ENCODE measurements around the gene RPTOR. TPM values are rescaled to one million over a fixed set of nuclear protein-coding genes. Genes with fewer than 3 reads are reported as not detected.

RPTOR gene
- polyA plus RNA-seq, 1 donor from 2014 or later, result 8.0 TPM

DNA sequence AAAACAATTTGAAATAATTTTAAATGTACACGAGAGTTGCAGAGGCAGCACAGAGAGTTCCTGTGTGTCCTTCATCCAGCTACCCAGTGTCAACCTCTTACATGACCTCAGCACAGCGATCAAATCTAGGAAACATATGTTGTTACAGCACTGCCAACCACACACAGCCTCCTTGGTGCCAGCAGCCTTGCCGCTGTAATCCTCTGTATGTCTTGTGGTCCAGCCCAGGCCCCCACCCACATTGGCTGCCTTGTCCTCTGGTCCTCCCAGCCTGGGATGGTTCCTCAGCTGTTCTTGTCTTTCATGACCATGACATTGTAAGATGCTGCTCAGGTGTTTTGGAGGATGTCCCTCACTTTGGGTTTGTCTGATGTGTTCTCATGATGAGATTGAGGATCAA is 178.0 kb downstream of the RPTOR start:
- Histone ChIP-seq H3K36me3 (ENCODE audit: insufficient read depth, low read length) (no peaks in the 10 kb centered on the region), H3K4me3 (ENCODE audit: low read length) (no peak overlapping the region), H4K20me1 (ENCODE audit: insufficient read depth) (no peaks in the 10 kb centered on the region), H3K9me3 (ENCODE audit: low read length) (no peaks in the 10 kb centered on the region), H3K4me2 (ENCODE audit: low read length) (no peak overlapping the region), H2AFZ (ENCODE audit: low read depth, low read length) (no peak overlapping the region), H3K79me2 (replicated peaks; ENCODE audit: insufficient read depth, low read length) (no peaks in the 10 kb centered on the region), H3K27me3 (ENCODE audit: insufficient read depth, low read depth, low read length) (no peaks in the 10 kb centered on the region), H3K9ac (ENCODE audit: low read length) (no peak overlapping the region), H3K9me2 (ENCODE audit: insufficient read depth, low read length) (no peaks in the 10 kb centered on the region), H3K27ac (ENCODE audit: low read length) (no peak overlapping the region), H3F3A (ENCODE audit: insufficient read depth, low read length, poor library complexity, severe bottlenecking) (no peaks in the 10 kb centered on the region)
- no peak for TF ChIP-seq SMC3 (conservative IDR thresholded peaks at IDR 0.05; ENCODE audit: poor library complexity)
- TF ChIP-seq MXI1 (conservative IDR thresholded peaks at IDR 0.05; ENCODE audit: poor library complexity, severe bottlenecking), result no peak
- no peak for TF ChIP-seq RAD21 (conservative IDR thresholded peaks at IDR 0.05)
- TF ChIP-seq EP300 (conservative IDR thresholded peaks at IDR 0.05; ENCODE audit: poor library complexity, severe bottlenecking), result no peak

DNA sequence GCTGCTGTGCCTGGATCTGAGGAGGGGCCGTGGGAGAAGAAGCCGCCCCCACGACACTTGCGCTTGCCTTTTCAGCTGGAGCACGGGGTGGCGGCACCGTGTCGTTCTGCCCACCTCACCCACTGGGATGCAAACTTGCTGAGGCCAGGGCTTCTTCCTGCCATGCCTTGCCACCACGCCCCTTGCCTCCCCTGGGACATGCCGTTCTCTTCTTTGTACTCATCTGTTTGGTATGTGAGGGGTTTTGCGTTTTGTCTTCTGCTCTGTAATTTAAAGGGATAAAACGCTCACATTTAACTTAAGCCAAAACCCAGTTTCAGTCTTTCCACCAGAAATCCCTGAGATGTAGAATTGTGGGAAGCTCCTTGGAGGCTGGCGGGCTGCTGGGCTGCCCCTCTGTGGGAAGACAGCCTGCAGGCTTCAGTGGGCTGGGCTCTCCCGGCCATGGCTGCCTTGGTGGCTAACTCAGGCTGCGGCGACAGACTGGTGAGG is 180.2 kb downstream of the RPTOR start:
- Histone ChIP-seq H4K20me1 (ENCODE audit: insufficient read depth) (no peaks in the 10 kb centered on the region), H3K4me2 (ENCODE audit: low read length) (no peak overlapping the region), H3K9ac (ENCODE audit: low read length) (no peak overlapping the region), H3F3A (ENCODE audit: insufficient read depth, low read length, poor library complexity, severe bottlenecking) (no peaks in the 10 kb centered on the region), H3K27ac (ENCODE audit: low read length) (no peak overlapping the region), H2AFZ (ENCODE audit: low read depth, low read length) (no peak overlapping the region), H3K36me3 (ENCODE audit: insufficient read depth, low read length) (no peaks in the 10 kb centered on the region), H3K9me2 (ENCODE audit: insufficient read depth, low read length) (no peaks in the 10 kb centered on the region), H3K79me2 (replicated peaks; ENCODE audit: insufficient read depth, low read length) (no peaks in the 10 kb centered on the region), H3K27me3 (ENCODE audit: insufficient read depth, low read depth, low read length) (no peaks in the 10 kb centered on the region), H3K4me3 (ENCODE audit: low read length) (no peak overlapping the region), H3K9me3 (ENCODE audit: low read length) (no peaks in the 10 kb centered on the region)
- no peak for TF ChIP-seq TAF1 (IDR thresholded peaks at IDR 0.05; ENCODE audit: low read depth)
- TF ChIP-seq EP300 (conservative IDR thresholded peaks at IDR 0.05; ENCODE audit: poor library complexity, severe bottlenecking), result no peak
- no peak for TF ChIP-seq REST (IDR thresholded peaks at IDR 0.05; ENCODE audit: borderline replicate concordance)
- no peak for TF ChIP-seq POLR2AphosphoS5 (IDR thresholded peaks at IDR 0.05)
- TF ChIP-seq RAD21 (conservative IDR thresholded peaks at IDR 0.05), result no peak
- TF ChIP-seq SMC3 (conservative IDR thresholded peaks at IDR 0.05; ENCODE audit: poor library complexity), result no peak
- TF ChIP-seq MXI1 (conservative IDR thresholded peaks at IDR 0.05; ENCODE audit: poor library complexity, severe bottlenecking), result no peak
- no peak for TF ChIP-seq EZH2 (IDR thresholded peaks at IDR 0.05; ENCODE audit: borderline replicate concordance, insufficient read depth, low read length, poor library complexity, severe bottlenecking)
- TF ChIP-seq, protein P1, sequence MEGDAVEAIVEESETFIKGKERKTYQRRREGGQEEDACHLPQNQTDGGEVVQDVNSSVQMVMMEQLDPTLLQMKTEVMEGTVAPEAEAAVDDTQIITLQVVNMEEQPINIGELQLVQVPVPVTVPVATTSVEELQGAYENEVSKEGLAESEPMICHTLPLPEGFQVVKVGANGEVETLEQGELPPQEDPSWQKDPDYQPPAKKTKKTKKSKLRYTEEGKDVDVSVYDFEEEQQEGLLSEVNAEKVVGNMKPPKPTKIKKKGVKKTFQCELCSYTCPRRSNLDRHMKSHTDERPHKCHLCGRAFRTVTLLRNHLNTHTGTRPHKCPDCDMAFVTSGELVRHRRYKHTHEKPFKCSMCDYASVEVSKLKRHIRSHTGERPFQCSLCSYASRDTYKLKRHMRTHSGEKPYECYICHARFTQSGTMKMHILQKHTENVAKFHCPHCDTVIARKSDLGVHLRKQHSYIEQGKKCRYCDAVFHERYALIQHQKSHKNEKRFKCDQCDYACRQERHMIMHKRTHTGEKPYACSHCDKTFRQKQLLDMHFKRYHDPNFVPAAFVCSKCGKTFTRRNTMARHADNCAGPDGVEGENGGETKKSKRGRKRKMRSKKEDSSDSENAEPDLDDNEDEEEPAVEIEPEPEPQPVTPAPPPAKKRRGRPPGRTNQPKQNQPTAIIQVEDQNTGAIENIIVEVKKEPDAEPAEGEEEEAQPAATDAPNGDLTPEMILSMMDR (IDR thresholded peaks at IDR 0.05; ENCODE audit: poor library complexity, severe bottlenecking), result no peak
